Kidney glomerular epithelial cell (primary cell): ENCODE data around the gene IGDCC3.
A peak's percentile ranks its signal among the peaks of the same experiment; 100 is the strongest.

Experiments
- DNase-seq: peaks from one replicate; lab custom pipeline; 2025; lab: John Stamatoyannopoulos, UW

The IGDCC3 gene

DNA sequence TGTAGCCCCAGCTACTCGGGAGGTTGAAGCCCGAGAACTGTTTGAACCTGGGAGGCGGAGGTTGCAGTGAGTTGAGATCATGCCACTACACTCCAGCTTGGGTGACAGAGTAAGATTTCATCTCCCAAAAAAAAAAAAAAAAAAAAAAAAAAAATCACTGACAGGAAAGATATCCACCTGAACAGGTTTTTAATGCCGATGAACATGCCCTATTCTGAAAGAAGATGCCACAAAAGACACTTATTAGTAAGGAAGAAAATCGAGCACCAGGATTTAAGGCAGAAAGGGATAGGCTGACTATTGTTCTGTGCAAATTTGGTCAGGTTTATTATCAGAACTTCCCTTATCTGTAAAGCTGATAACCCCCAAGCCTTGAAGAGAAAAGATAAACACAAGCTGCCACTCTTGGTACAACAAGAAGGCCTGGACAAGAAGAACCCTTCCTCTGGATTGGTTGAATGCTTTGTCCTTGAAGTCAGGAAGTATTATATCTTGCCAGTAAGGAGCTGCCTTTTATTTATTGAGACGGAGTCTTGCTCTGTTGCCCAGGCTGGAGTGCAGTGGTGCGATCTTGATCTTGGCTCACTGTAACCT is 88.4 kb downstream of the IGDCC3 start:
- DNase-seq, result no peak

DNA sequence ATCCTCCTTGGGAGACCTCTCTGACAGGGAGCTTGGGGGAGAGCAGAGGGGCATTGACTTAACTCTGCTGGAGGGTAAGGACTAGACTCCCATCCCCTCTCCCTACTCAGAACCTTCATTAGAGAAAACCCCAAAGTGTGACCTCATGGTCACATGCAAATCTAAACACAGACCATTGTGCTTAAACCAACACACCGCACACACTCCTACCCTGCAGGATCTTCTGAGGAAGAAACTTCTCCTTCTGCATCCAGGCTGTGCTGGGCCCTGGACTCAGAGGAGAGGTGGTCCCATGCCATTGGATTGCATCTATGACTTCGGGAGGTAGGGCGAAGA is 90.3 kb downstream of the IGDCC3 start:
- DNase-seq, result no peak

- peak; percentile 72 for DNase-seq
These were observed 90.9 kb downstream of the IGDCC3 start, which contains the start of gene PARP16 for GRCh38 chr15:65286704-65287519. Gene PARP16, minus strand, starts transcription at chr15:65286883. Its CDS starts 457 bp downstream, at chr15:65286426.

DNA sequence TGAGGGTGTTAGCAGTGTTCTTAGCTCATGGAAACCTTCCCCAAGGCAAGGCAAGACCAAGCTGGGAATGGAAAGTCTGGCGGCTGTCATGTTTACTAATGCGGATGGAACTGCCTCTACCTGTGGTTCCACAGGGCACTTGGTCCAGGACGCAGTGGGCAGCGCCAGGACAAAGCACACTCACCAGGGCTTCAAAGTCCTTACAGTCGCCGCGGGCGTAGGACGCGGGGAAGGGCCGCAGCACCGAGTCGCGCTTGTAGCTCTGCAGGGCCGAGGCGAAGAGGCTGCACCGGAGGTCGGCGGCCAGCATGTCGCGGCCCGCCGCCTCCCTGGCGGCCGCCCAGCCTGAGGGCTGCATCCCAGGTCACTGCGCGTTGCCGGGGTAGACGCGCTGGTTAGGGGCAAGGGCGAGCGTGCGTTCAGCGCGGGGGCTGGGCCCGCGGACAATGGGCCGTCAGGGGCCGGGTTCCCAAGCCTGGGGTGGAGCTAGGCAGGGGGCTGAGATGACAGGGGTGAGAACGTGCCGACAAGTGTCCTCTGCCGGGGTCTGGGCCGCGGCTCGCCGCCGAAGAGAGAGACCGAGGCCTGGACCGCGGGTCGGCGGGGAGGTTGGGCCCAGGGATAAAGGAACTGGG is 91.6 kb downstream of the IGDCC3 start:
- DNase-seq, result no peak

DNA sequence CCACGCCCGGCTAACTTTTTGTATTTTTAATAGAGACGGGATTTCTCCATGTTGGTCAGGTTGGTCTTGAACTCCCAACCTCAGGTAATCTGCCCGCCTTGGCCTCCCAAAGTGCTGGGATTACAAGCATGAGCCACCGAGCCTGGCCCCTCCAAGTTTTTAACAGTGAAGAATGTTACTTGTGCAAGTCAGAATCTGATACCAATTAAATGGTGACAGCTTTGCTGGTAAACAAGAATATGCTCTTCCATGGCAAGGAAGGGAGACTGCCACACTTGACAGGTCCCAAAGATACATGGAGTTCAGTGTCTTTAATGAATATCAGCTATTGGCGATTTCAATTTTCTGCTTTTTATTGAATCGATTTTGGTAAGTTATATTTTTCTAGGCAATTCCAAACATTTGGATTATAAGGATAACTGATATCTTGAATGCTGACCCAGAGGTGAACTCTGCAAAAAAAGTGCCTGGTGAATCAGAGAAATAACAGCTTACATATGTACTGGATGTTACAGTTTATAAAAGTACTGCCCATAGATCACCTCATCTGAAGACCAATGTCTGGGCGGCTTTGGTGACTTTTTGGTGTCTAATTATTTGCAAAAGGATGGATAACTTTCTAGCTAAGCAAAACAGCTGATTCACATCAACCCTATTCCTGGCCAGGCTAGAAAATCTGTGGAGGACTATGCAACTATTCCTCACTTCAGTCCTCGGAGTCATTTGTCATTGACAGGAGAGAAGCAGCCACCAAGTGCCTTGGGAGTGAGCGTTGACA is 92.3 kb downstream of the IGDCC3 start:
- DNase-seq, result no peak

GRCh38 chr15:65278480-65278879 is 99.3 kb downstream of the IGDCC3 start:
- no peak for DNase-seq
